GM10266 (cell line): ENCODE data around the gene MAML2.

ENCODE experiments used
- DNase-seq: peaks from one replicate; pipeline ENCODE4 v3.0.0; 2012; ENCODE audit errors: extremely low spot score
- CTCF ChIP-seq: IDR thresholded peaks from 2 replicates; pipeline ENCODE4 v1.5.1; 2012; ENCODE audit warnings: mild to moderate bottlenecking, low read depth; ENCODE audit not compliant: control insufficient read depth, insufficient read depth; ENCODE audit errors: missing control alignments

The MAML2 gene

GRCh38 chr11:96384156-96384555 is 41.2 kb upstream of the MAML2 start:
- no peak for TF ChIP-seq CTCF
- DNase-seq, result no peak

DNA sequence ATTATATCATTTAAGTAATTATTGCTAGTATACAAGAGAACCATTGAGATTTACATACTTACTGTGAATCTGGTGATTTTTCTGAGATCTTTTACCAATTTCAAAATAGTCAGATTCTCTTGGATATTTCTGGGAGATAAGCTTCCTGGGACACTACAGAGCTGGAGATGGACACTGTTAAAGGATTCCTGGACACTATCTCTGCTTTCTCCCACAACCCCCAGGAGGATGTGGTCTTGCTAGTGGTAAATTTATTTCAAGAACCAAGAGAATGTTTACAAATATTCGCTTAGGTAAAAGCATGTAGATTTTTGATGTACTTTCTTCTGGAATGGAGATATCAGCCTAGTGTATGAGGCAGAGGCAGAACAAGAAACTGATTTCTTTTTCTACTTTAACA is 33.8 kb upstream of the MAML2 start:
- DNase-seq, result no peak
- no peak for TF ChIP-seq CTCF

DNA sequence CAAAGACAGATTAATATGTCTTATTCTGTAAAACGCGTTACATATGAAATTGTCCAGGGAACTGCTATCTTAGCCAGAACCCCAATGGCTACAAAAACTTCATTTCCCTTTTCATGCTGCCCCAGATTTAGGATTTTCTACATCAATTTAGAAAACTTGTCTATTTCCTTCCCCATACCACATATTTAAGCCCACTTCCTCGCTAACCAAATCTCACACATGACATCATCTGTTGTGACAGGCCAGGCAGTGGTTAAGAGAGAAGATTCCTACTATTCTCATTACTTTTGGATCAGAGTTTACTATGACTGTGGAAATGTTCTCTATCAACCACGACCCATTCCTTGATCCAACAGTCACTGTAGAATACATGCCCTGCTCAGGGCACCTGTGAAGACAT is 30.8 kb upstream of the MAML2 start:
- no peak for DNase-seq
- TF ChIP-seq CTCF, result no peak

GRCh38 chr11:96367342-96367741 is 24.3 kb upstream of the MAML2 start:
- no peak for DNase-seq
- no peak for TF ChIP-seq CTCF

DNA sequence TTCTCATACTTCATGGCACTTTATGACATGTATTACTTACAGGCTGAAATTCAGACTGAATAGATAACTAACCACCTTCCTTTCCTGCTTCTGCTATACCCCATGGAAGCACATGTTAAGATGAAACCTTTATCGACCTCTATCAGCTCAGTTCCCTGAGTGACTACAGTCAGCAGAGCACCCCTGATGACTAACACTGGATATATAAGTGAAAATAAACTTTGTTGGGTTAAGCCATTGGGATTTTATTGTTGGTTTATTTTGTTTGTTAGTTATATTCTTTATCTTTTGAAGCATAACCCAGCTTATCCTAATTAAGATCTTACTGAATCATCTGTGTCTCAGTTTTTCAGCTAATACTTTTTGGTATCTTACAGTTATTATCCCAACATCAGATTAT is 23.0 kb upstream of the MAML2 start:
- no peak for TF ChIP-seq CTCF
- DNase-seq, result no peak

GRCh38 chr11:96365493-96365892 is 22.5 kb upstream of the MAML2 start:
- DNase-seq, result no peak
- TF ChIP-seq CTCF, result no peak

DNA sequence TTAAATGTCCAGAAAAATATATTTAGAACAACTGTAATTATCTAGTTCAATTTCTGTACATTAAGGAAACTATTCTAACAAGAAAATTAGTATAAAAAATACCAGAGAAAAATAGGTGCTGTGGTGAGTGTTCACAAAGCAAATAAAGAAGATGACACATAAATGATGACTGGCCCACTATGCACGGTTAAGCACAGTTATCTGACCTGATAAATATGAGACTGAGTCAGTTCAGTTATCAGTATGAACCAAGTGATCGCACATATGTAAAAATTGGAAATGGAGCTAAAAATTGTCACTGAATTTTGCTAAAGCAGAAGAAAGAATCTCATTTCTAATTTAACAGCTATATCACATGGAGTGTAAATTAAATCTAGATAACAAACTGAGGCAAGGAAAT is 18.8 kb upstream of the MAML2 start:
- TF ChIP-seq CTCF, result no peak
- no peak for DNase-seq
